Fibroblast of villous mesenchyme (primary cell): Measurements from ENCODE around the gene CLTCL1. TPM values are rescaled to one million over a fixed set of nuclear protein-coding genes. Genes with fewer than 3 reads are reported as not detected.
A peak's percentile ranks its signal among the peaks of the same experiment; 100 is the strongest.

ENCODE experiments used
- DNase-seq: peaks from one replicate; pipeline ENCODE4 v3.0.0-alpha.2; 2010; ENCODE audit warnings: low read depth
- H3K4me3 ChIP-seq: 2 replicates; pipeline ENCODE4 v1.5.1; 2011; ENCODE audit warnings: low read depth, mild to moderate bottlenecking, low read length
- CTCF ChIP-seq: IDR thresholded peaks from 2 replicates; pipeline ENCODE4 v1.5.1; 2012; ENCODE audit warnings: low read depth, mild to moderate bottlenecking, low read length; ENCODE audit not compliant: insufficient read depth
- total RNA-seq: library from RNA; depleted of rRNA; stranded (reverse); fragments of >200 nt; gene quantifications from 2 replicates; pipeline ENCODE4 v1.2.3, GENCODE V29; 2012

The CLTCL1 gene
- total RNA-seq, 1 donor, result 9.5 TPM

GRCh38 chr22:19178065-19178656, 113.4 kb downstream of the CLTCL1 start:
- peak overlapping the region; percentile 71 for H3K4me3 ChIP-seq
- DNase-seq, result no peak
- no peak for TF ChIP-seq CTCF

- no peak for DNase-seq
Observed at GRCh38 chr22:19177164-19178064, 114.1 kb downstream of the CLTCL1 start.

GRCh38 chr22:19176732-19177131, 114.8 kb downstream of the CLTCL1 start:
- TF ChIP-seq CTCF, result no peak
- DNase-seq, result no peak
- H3K4me3 ChIP-seq, result peak overlapping the region; percentile 71

More at GRCh38 chr22:19177164-19178064, 114.1 kb downstream of the CLTCL1 start:
- H3K4me3 ChIP-seq, result peak overlapping the region; percentile 71
- TF ChIP-seq CTCF, result no peak

GRCh38 chr22:19176175-19176643, 115.3 kb downstream of the CLTCL1 start:
- TF ChIP-seq CTCF, result no peak
- no peak for DNase-seq
- no peak overlapping the region for H3K4me3 ChIP-seq

- no peak overlapping the region for H3K4me3 ChIP-seq
- no peak for DNase-seq
- no peak for TF ChIP-seq CTCF
Observed at GRCh38 chr22:19175602-19176174, 115.8 kb downstream of the CLTCL1 start.

GRCh38 chr22:19175026-19175601, 116.4 kb downstream of the CLTCL1 start:
- H3K4me3 ChIP-seq, result no peak overlapping the region
- DNase-seq, result no peak
- no peak for TF ChIP-seq CTCF
